Liver (tissue), 9 donors: ENCODE results near the gene COL23A1. TPM values are rescaled to one million over a fixed set of nuclear protein-coding genes. Genes with fewer than 3 reads are reported as not detected.

Experiments
- DNase-seq: peaks from one replicate; pipeline ENCODE4 v3.0.0-alpha.2; 2017; ENCODE audit warnings: low spot score
- H3K27ac ChIP-seq, 2 donors: one replicate each; pipeline ENCODE4 v1.7.0; 2013; ENCODE audit warnings: inconsistent platforms in 2 of 2, low read length in 2 of 2, control low read depth in 1 of 2, low read depth in 1 of 2, mild to moderate bottlenecking in 1 of 2
- H3K27me3 ChIP-seq, 4 donors: one replicate each; pipeline versions ENCODE4 v1.6.1 to v1.7.0; 2013; ENCODE audit warnings: low read length in 3 of 4, inconsistent platforms in 1 of 4, mild to moderate bottlenecking in 1 of 4, moderate library complexity in 1 of 4; ENCODE audit not compliant: control insufficient read depth in 4 of 4, insufficient read depth in 4 of 4
- H3K36me3 ChIP-seq, 4 donors: one replicate each; pipeline versions ENCODE4 v1.6.1 to v1.7.0; 2013; ENCODE audit warnings: low read length in 3 of 4, mild to moderate bottlenecking in 3 of 4, low read depth in 1 of 4, moderate library complexity in 1 of 4; ENCODE audit not compliant: control insufficient read depth in 4 of 4, insufficient read depth in 3 of 4
- H3K4me1 ChIP-seq, 4 donors: one replicate each; pipeline versions ENCODE4 v1.6.1 to v1.7.0; 2013; ENCODE audit warnings: low read length in 3 of 4, mild to moderate bottlenecking in 3 of 4, moderate library complexity in 1 of 4; ENCODE audit not compliant: control insufficient read depth in 4 of 4, insufficient read depth in 4 of 4
- H3K4me3 ChIP-seq, 3 donors: one replicate each; pipeline versions ENCODE4 v1.6.1 to v1.7.0; 2013; ENCODE audit warnings: low read length in 3 of 3, control low read depth in 1 of 3, low read depth in 1 of 3, mild to moderate bottlenecking in 1 of 3
- H3K9ac ChIP-seq, 2 donors: one replicate each; pipeline ENCODE4 v1.7.0; 2013; ENCODE audit warnings: low read length in 2 of 2, mild to moderate bottlenecking in 2 of 2, moderate library complexity in 2 of 2, control low read depth in 1 of 2, low read depth in 1 of 2
- H3K9me3 ChIP-seq, 4 donors: one replicate each; pipeline versions ENCODE4 v1.6.1 to v1.7.0; 2013; ENCODE audit warnings: low read length in 3 of 4; ENCODE audit not compliant: control insufficient read depth in 4 of 4
- EGR1 ChIP-seq, 2 donors: IDR thresholded peaks; 2 replicates each; pipeline ENCODE4 v1.6.1; 2016 to 2018; ENCODE audit warnings: antibody characterized with exemption in 2 of 2, low read depth in 2 of 2
- FOXA1 ChIP-seq: IDR thresholded peaks from 2 replicates; pipeline ENCODE4 v1.6.1; 2016; ENCODE audit warnings: antibody characterized with exemption
- FOXA2 ChIP-seq: IDR thresholded peaks from 2 replicates; pipeline ENCODE4 v1.6.1; 2016; ENCODE audit warnings: antibody characterized with exemption
- HNF4A ChIP-seq, 2 donors: conservative IDR thresholded peaks; 2 replicates each; pipeline ENCODE4 v1.6.1; 2016; ENCODE audit warnings: antibody characterized with exemption in 2 of 2, mild to moderate bottlenecking in 2 of 2
- HNF4G ChIP-seq: IDR thresholded peaks from 2 replicates; pipeline ENCODE4 v1.6.1; 2016; ENCODE audit warnings: antibody characterized with exemption
- JUND ChIP-seq, 2 donors: IDR thresholded peaks; 2 replicates each; pipeline ENCODE4 v1.6.1; 2016; ENCODE audit warnings: antibody characterized with exemption in 2 of 2
- NR2F2 ChIP-seq: IDR thresholded peaks from 2 replicates; pipeline ENCODE4 v1.6.1; 2016; ENCODE audit warnings: antibody characterized with exemption
- RAD21 ChIP-seq, 2 donors: IDR thresholded peaks; 2 replicates each; pipeline ENCODE4 v1.6.1; 2016; ENCODE audit warnings: antibody characterized with exemption in 2 of 2, mild to moderate bottlenecking in 2 of 2
- RXRA ChIP-seq, 2 donors: IDR thresholded peaks; 2 replicates each; pipeline ENCODE4 v1.6.1; 2017 to 2018; ENCODE audit warnings: antibody characterized with exemption in 2 of 2, mild to moderate bottlenecking in 1 of 2
- YY1 ChIP-seq: IDR thresholded peaks from 2 replicates; pipeline ENCODE4 v1.6.1; 2016; ENCODE audit warnings: antibody characterized with exemption, mild to moderate bottlenecking
- WGBS: extraction: QIAGEN DNeasy Blood & Tissue Kit; methylation state at CpG from one replicate; pipeline ENCODE4 v1.1.7; 2013; 5-methylcytosine and 5-hydroxymethylcytosine counted together
- polyA plus RNA-seq, 2 donors: library from polyadenylated mRNA; stranded (reverse) in 1 of 2; unstranded in 1 of 2; fragments of 200-250 nt in 1 of 2; fragments of >200 nt in 1 of 2; fragmentation: Nextera tagmentation in 1 of 2; extraction: Ambion mirVana in 1 of 2; gene quantifications; one replicate each; pipeline versions ENCODE4 v1.2.1 to v1.2.3, GENCODE V29; 2013 to 2015
- total RNA-seq, 2 donors: library from RNA; depleted of rRNA; stranded (reverse); fragments of >200 nt; gene quantifications; one replicate each; pipeline ENCODE4 v1.2.3, GENCODE V29; 2014
- TF ChIP-seq, protein P1 (sequence below): IDR thresholded peaks from 2 replicates; pipeline ENCODE4 v1.6.1; 2016; ENCODE audit warnings: antibody characterized with exemption, mild to moderate bottlenecking
- TF ChIP-seq, protein P2 (sequence below): IDR thresholded peaks from 2 replicates; pipeline ENCODE4 v1.6.1; 2016; ENCODE audit warnings: antibody characterized with exemption
- donor health status: healthy.
- donor health status: healthy.
- donor health status: healthy.
- donor health status: healthy.
- donor health status: healthy.

COL23A1 gene
- total and polyA plus RNA-seq, 4 donors, result 0.08 to 1.4 (median 0.27) TPM

DNA sequence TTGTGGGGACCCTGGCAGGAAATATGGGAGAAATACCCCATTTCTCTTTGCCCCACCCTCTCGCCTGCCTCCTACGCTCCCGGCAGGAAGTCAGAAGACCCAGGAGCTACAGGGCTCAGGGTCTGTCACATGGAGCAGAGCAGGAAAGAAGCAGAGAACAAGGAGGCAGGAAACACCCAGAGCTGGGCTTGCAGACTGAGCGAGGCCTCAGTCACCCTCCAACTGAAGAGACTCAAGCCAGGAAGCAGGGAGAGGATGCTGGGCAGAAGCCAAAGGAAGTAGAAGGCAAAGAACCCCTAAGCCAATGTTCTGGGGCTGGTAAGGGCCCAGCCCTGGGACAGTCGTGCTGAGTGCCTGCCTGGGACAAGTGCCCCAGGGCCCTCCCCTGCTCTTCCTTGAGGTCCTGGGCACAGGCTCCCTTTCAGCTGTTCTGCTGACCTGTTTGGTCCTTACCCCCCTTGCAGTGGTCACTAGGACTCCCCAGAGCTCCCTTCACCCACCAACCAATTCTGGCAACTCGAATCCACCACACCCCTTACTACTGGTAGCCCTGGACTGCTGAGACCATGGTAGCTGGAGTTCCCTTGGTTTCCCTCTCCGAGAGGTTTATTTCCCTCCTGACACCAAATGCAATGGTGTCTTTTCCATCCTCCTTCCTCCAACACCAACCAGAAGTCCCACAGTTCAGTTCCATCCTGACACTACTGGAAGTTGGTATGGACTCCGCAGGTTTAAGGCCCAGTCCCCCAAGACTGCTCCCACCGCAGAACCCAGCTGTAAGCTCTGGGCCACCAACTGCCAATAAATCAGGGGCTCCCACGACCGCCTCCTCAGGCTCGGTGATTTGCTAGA, 157.5 kb downstream of the COL23A1 start:
- 81% methylated on average over 12 of the region's 12 CpGs for WGBS
- H3K36me3 ChIP-seq, result no peaks in the 10 kb centered on the region

DNA sequence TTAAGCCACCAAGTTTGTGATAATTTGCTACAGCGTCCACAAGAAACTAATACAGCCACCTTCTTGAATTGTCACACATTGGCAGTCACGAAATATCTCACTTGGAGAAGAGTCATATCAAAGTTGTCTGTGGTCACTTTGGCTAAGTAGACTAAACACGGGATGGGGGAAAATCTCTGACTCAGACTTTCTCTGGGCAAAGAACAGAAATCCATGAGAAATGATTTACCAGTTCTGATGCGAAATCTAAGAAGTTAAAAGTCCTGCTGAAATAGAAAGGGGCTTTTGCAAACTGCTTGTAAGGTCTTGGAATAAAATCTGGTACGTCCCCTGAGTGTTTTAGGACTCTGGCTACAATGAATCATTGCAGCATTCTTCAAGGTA, 158.4 kb downstream of the COL23A1 start:
- Histone ChIP-seq H3K9me3 (no peaks in the 10 kb centered on the region), H3K4me3 (no peak overlapping the region), H3K4me1 (peaks cover 0 to 4% (median 1%) of the 10 kb centered on the region in 4 donors), H3K9ac (no peak overlapping the region), H3K27ac (peak overlapping the region in 1 of 2 donors; percentile 28), H3K27me3 (no peaks in the 10 kb centered on the region), H3K36me3 (no peaks in the 10 kb centered on the region)
- no peak for DNase-seq
- 82% methylated on average over 5 of the region's 5 CpGs for WGBS
- no peak for TF ChIP-seq EGR1 (IDR thresholded peaks at IDR 0.05; ENCODE audit: low read depth in 2 of 2)
- TF ChIP-seq YY1, result no peak
- no peak for TF ChIP-seq NR2F2
- TF ChIP-seq, protein P1, sequence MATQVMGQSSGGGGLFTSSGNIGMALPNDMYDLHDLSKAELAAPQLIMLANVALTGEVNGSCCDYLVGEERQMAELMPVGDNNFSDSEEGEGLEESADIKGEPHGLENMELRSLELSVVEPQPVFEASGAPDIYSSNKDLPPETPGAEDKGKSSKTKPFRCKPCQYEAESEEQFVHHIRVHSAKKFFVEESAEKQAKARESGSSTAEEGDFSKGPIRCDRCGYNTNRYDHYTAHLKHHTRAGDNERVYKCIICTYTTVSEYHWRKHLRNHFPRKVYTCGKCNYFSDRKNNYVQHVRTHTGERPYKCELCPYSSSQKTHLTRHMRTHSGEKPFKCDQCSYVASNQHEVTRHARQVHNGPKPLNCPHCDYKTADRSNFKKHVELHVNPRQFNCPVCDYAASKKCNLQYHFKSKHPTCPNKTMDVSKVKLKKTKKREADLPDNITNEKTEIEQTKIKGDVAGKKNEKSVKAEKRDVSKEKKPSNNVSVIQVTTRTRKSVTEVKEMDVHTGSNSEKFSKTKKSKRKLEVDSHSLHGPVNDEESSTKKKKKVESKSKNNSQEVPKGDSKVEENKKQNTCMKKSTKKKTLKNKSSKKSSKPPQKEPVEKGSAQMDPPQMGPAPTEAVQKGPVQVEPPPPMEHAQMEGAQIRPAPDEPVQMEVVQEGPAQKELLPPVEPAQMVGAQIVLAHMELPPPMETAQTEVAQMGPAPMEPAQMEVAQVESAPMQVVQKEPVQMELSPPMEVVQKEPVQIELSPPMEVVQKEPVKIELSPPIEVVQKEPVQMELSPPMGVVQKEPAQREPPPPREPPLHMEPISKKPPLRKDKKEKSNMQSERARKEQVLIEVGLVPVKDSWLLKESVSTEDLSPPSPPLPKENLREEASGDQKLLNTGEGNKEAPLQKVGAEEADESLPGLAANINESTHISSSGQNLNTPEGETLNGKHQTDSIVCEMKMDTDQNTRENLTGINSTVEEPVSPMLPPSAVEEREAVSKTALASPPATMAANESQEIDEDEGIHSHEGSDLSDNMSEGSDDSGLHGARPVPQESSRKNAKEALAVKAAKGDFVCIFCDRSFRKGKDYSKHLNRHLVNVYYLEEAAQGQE, result no peak
- no peak for TF ChIP-seq RXRA (IDR thresholded peaks at IDR 0.05)
- no peak for TF ChIP-seq JUND (IDR thresholded peaks at IDR 0.05)
- TF ChIP-seq, protein P2, sequence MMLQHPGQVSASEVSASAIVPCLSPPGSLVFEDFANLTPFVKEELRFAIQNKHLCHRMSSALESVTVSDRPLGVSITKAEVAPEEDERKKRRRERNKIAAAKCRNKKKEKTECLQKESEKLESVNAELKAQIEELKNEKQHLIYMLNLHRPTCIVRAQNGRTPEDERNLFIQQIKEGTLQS, result no peak
- no peak for TF ChIP-seq FOXA2

More for the DNA sequence above, 157.5 kb downstream of the COL23A1 start:
- Histone ChIP-seq H3K27ac (peak overlapping the region in 1 of 2 donors; percentile 28), H3K27me3 (no peaks in the 10 kb centered on the region), H3K9ac (no peak overlapping the region), H3K4me3 (no peak overlapping the region), H3K4me1 (peaks cover 0 to 4% (median 1%) of the 10 kb centered on the region in 4 donors), H3K9me3 (no peaks in the 10 kb centered on the region)
- TF ChIP-seq EGR1 (IDR thresholded peaks at IDR 0.05; ENCODE audit: low read depth in 2 of 2) (no peak), NR2F2 (peak; percentile 56), HNF4A (conservative IDR thresholded peaks at IDR 0.05) (no peak), RXRA (IDR thresholded peaks at IDR 0.05) (no peak), YY1 (no peak), RAD21 (IDR thresholded peaks at IDR 0.05) (no peak)
- DNase-seq, result peak; percentile 27

DNA sequence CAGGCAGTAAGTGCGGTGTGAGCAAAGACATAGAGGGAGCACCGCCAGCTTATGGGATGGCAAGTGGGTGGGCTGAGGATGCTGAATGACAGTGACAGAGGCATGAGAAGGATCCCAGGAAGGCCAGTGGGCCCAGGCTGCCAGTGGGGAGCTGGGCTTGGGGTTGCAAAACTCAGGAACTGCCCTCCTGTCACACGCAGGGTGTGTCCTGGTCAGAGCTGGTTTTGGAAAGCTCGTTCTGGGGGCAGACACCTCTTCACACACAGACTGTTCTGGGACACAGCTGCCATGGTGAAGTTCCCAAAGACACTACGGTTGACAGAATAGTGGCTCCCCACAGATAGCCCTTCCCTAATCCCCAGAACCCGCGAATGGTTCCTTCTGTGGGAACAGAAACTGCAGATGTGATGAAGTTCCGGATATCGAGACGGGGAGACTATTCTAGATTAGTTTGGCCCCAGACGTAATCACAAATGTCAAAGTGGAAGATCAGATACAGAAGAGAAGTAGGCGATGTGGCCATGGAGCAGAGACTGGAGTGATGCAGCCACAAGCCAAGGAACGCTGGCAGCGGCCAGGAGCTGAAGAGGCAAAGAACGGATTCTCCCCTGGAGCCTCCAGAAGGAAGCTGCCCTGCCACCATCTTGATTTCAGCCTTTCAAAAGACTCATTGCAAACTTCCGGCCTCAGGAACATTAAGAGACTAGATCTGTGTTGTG, 159.0 kb downstream of the COL23A1 start:
- no peaks in the 10 kb centered on the region for H3K27me3 ChIP-seq
- no peak for TF ChIP-seq FOXA1
- no peak for TF ChIP-seq EGR1 (IDR thresholded peaks at IDR 0.05; ENCODE audit: low read depth in 2 of 2)
- TF ChIP-seq HNF4G, result no peak
- 95% methylated on average over 16 of the region's 16 CpGs for WGBS
- peak; percentile 20 for DNase-seq
- H3K36me3 ChIP-seq, result no peaks in the 10 kb centered on the region
- H3K4me1 ChIP-seq, result peaks cover 0 to 4% (median 1%) of the 10 kb centered on the region in 4 donors
- H3K9me3 ChIP-seq, result no peaks in the 10 kb centered on the region
- H3K4me3 ChIP-seq, result no peak overlapping the region
- no peak overlapping the region for H3K27ac ChIP-seq
- H3K9ac ChIP-seq, result no peak overlapping the region
